ENCODE data around the gene WNT16. TPM values are rescaled to one million over a fixed set of nuclear protein-coding genes. Genes with fewer than 3 reads are reported as not detected.

The WNT16 gene
- total RNA-seq, 1 experiment from 2014 or later: 0.39 TPM

DNA sequence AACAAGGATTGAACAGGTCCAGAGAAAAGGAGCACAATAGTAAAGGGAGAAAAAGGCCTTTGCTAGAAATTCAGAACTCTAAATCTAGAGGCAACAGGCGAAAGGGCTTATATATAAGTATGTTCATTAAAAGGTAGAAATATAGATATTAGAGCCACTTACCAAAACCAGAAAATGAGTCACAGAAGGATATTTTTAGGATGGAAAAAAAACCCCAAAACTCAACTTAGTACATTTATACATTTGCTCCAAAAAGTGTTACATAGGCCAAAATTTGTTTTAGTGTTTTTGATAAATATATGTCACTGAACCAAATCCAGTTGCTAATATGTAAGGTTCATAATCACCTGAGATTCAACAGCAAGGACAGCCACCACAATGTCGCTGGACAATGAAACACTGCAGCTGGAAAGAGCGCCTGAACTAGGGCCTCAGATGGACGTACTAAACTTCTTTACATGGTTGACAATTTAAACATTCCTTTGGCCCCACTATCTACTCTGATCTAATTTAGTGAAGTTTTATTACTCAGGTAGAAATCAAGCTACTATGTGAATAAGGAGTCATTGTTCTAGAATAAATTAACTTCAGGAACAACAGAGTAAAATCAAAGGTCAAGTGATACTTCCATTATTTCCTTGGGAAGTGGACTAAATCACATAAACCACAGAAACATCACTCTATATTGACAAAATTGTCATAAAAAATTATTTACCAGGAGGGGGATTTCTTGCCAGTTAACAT is 56.4 kb downstream of the WNT16 start:
- Histone ChIP-seq H3K4me3 (ENCODE audit: low read depth in 2 of 2, low read length in 2 of 2) (no peak overlapping the region), H3K27me3 (ENCODE audit: control insufficient read depth, insufficient read depth, low read length) (no peaks in the 10 kb centered on the region), H3K27ac (ENCODE audit: low read length) (no peak overlapping the region), H3K36me3 (ENCODE audit: control insufficient read depth, insufficient read depth, low read length) (peaks cover 4% of the 10 kb centered on the region; the same call in 1 of the 2 replicates), H3K9me3 (ENCODE audit: control insufficient read depth, insufficient read depth, low read depth, low read length) (no peaks in the 10 kb centered on the region), H3K4me1 (ENCODE audit: control insufficient read depth, insufficient read depth, low read length) (peaks cover 5% of the 10 kb centered on the region; the same call in 1 of the 2 replicates)
- POLR2A ChIA-PET: no interaction called here
- in situ Hi-C loops (cut with HindIII; ENCODE audit: low pct_unique_long_range_greater_than_20kb, low sequenced_read_pairs) (no loop called here), intact Hi-C loops (cut with micrococcal nuclease; ENCODE audit: unreplicated experiment) (no loop called here)
- ATAC-seq (no peak), DNase-seq (ENCODE audit: low read depth, low spot score) (no peak)
- TF ChIP-seq, protein P1, sequence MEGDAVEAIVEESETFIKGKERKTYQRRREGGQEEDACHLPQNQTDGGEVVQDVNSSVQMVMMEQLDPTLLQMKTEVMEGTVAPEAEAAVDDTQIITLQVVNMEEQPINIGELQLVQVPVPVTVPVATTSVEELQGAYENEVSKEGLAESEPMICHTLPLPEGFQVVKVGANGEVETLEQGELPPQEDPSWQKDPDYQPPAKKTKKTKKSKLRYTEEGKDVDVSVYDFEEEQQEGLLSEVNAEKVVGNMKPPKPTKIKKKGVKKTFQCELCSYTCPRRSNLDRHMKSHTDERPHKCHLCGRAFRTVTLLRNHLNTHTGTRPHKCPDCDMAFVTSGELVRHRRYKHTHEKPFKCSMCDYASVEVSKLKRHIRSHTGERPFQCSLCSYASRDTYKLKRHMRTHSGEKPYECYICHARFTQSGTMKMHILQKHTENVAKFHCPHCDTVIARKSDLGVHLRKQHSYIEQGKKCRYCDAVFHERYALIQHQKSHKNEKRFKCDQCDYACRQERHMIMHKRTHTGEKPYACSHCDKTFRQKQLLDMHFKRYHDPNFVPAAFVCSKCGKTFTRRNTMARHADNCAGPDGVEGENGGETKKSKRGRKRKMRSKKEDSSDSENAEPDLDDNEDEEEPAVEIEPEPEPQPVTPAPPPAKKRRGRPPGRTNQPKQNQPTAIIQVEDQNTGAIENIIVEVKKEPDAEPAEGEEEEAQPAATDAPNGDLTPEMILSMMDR (IDR thresholded peaks at IDR 0.05): no peak
- BruUV-seq (replicated peaks): no TSS peak
- CTCF ChIA-PET: no interaction called here

DNA sequence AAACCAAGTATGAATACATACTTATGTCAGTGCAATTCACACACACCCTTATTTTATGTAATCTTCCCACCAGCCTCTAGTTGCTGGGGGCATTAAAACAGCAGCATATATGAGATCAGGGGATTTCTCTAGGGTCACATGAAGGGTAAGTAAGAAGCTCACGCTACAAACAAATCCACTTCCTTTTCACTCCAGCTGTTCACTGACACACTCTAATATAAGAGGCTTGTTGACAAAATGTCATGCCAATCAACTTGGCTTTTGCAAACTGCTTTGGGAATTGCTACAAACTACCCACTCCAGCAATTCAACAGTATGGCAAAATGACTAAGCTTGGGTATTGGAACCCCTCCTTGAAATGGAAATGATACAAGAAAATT is 57.0 kb downstream of the WNT16 start:
- ChIA-PET POLR2A (no interaction called here), CTCF (no interaction called here)
- intact Hi-C loops (cut with micrococcal nuclease; ENCODE audit: unreplicated experiment) (no loop called here), in situ Hi-C loops (cut with HindIII; ENCODE audit: low pct_unique_long_range_greater_than_20kb, low sequenced_read_pairs) (no loop called here)
- H3K4me1 ChIP-seq (ENCODE audit: control insufficient read depth, insufficient read depth, low read length): peaks cover 8% of the 10 kb centered on the region; the same call in 1 of the 2 replicates
- H3K4me3 ChIP-seq (ENCODE audit: low read depth in 2 of 2, low read length in 2 of 2): no peak overlapping the region
- no peak for DNase-seq (ENCODE audit: low read depth, low spot score)
- peaks cover 4% of the 10 kb centered on the region; the same call in 1 of the 2 replicates for H3K36me3 ChIP-seq (ENCODE audit: control insufficient read depth, insufficient read depth, low read length)
- no peaks in the 10 kb centered on the region for H3K27me3 ChIP-seq (ENCODE audit: control insufficient read depth, insufficient read depth, low read length)
- no TSS peak for BruUV-seq (replicated peaks)
- H3K27ac ChIP-seq (ENCODE audit: low read length): no peak overlapping the region
- ATAC-seq: peak; percentile 48; the same call in 1 of the 2 replicates
- TF ChIP-seq, protein P2, sequence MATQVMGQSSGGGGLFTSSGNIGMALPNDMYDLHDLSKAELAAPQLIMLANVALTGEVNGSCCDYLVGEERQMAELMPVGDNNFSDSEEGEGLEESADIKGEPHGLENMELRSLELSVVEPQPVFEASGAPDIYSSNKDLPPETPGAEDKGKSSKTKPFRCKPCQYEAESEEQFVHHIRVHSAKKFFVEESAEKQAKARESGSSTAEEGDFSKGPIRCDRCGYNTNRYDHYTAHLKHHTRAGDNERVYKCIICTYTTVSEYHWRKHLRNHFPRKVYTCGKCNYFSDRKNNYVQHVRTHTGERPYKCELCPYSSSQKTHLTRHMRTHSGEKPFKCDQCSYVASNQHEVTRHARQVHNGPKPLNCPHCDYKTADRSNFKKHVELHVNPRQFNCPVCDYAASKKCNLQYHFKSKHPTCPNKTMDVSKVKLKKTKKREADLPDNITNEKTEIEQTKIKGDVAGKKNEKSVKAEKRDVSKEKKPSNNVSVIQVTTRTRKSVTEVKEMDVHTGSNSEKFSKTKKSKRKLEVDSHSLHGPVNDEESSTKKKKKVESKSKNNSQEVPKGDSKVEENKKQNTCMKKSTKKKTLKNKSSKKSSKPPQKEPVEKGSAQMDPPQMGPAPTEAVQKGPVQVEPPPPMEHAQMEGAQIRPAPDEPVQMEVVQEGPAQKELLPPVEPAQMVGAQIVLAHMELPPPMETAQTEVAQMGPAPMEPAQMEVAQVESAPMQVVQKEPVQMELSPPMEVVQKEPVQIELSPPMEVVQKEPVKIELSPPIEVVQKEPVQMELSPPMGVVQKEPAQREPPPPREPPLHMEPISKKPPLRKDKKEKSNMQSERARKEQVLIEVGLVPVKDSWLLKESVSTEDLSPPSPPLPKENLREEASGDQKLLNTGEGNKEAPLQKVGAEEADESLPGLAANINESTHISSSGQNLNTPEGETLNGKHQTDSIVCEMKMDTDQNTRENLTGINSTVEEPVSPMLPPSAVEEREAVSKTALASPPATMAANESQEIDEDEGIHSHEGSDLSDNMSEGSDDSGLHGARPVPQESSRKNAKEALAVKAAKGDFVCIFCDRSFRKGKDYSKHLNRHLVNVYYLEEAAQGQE (IDR thresholded peaks at IDR 0.05; ENCODE audit: insufficient read depth in 1 of 2, low read depth in 2 of 2, low read length in 1 of 2): no peak
- TF ChIP-seq, protein P1 (IDR thresholded peaks at IDR 0.05): no peak
- TF ChIP-seq SIN3A (IDR thresholded peaks at IDR 0.05; ENCODE audit: borderline replicate concordance, insufficient read depth, low read depth, low read length) (no peak), TCF7L2 (IDR thresholded peaks at IDR 0.05; ENCODE audit: low read depth, low read length) (no peak), POLR2AphosphoS5 (IDR thresholded peaks at IDR 0.05; ENCODE audit: low read depth, low read length) (no peak)
- H3K9me3 ChIP-seq (ENCODE audit: control insufficient read depth, insufficient read depth, low read depth, low read length): no peaks in the 10 kb centered on the region
